HG02623 (cell line): ENCODE results near the gene DAZ2.
"Not testable (repeated sequence)": the region's sequence is repeated elsewhere in the genome, so short reads cannot be mapped to it uniquely, and the experiment has no call there.

Source experiments
- ATAC-seq: cut with Tn5 transposase; IDR thresholded peaks from one replicate; pipeline ENCODE4 v1.9.1; 2021; ENCODE audit warnings: moderate library complexity; ENCODE audit not compliant: unreplicated experiment

The DAZ2 gene, protein sequence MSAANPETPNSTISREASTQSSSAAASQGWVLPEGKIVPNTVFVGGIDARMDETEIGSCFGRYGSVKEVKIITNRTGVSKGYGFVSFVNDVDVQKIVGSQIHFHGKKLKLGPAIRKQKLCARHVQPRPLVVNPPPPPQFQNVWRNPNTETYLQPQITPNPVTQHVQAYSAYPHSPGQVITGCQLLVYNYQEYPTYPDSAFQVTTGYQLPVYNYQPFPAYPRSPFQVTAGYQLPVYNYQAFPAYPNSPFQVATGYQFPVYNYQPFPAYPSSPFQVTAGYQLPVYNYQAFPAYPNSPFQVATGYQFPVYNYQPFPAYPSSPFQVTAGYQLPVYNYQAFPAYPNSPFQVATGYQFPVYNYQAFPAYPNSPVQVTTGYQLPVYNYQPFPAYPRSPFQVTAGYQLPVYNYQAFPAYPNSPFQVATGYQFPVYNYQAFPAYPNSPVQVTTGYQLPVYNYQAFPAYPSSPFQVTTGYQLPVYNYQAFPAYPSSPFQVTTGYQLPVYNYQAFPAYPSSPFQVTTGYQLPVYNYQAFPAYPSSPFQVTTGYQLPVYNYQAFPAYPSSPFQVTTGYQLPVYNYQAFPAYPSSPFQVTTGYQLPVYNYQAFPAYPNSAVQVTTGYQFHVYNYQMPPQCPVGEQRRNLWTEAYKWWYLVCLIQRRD

DNA sequence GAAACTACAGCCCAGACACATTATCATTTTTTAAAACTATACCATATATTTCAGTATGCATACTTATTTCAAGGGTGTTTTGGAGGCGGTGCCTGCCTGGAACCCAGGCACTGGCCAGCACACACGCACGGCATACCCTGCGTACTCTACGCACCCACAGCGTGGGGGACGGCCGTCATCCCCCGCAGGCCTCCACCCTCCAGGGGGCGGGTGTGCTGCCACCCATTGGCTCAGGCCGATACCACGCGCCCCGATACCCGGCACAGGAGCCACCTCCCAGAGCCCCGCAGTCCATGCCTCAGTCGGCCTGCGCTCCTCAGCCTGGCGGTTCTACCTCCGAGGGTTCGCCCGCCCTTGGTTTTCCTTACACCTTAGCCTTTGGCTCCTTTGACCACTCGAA lies at the start of gene DAZ2:
TSS of gene DAZ2 (plus strand) at position 301 of the 400 bp plus-strand sequence. CDS start 208 bp downstream, outside the sequence.
- not testable (repeated sequence) for ATAC-seq

DNA sequence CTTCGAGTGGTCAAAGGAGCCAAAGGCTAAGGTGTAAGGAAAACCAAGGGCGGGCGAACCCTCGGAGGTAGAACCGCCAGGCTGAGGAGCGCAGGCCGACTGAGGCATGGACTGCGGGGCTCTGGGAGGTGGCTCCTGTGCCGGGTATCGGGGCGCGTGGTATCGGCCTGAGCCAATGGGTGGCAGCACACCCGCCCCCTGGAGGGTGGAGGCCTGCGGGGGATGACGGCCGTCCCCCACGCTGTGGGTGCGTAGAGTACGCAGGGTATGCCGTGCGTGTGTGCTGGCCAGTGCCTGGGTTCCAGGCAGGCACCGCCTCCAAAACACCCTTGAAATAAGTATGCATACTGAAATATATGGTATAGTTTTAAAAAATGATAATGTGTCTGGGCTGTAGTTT lies 20.4 kb upstream of the DAZ2 start, which contains the start of gene DAZ1:
TSS of gene DAZ1 (minus strand) at position 101 of the 400 bp plus-strand sequence. CDS start 208 bp downstream, outside the sequence.
- not testable (repeated sequence) for ATAC-seq

DNA sequence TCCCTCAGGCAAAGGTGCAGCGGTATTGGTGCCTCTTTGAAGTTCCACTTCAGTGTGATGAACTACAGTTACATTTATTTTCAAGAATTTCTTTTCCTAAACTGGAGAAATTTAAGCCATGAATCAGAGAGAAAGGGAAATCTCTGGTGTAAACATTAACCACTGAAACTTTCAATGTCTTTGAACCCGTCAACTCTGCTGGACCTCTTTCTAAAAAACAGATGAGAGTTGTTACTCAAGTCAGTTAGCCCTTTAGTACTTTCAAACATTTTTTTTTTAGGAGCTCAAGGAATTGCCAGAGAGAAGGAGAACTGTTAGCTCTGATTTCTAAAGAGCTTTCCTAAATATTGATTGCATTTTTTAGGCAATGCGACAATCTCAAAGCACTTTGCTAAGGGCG lies 11.9 kb upstream of the DAZ2 start:
- ATAC-seq: not testable (repeated sequence)

DNA sequence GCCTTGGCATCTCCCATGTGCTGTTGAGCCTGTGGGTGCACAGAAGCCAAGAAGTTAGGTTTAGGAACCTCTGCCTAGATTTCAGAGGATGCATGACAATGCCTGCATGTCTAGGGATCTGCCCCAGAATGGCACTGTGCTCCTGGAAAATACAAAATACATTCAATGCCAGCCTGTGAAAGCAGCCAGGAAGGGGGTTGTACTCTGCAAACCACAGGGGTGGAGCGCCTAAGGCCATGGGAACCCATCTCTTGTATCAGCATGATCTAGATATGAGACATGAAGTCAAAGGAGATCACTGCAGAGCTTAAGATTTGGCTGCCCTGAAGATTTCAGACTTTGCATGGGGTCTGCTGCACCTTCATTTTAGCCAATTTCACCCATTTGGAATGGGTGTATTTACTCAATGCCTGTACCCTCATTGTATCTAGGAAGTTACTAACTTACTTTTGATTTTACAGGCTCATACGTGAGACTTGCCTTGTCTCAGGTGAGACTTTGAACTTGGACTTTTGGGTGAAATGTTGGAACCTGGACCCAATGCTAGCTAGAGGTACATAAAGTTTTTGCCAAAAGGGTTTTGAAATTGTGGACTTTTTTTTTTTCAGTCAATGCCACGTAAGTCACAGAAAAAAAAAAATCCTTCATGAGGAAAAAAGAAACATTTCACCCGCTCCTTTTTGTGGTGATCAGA lies 9.4 kb upstream of the DAZ2 start:
- ATAC-seq: not testable (repeated sequence)

DNA sequence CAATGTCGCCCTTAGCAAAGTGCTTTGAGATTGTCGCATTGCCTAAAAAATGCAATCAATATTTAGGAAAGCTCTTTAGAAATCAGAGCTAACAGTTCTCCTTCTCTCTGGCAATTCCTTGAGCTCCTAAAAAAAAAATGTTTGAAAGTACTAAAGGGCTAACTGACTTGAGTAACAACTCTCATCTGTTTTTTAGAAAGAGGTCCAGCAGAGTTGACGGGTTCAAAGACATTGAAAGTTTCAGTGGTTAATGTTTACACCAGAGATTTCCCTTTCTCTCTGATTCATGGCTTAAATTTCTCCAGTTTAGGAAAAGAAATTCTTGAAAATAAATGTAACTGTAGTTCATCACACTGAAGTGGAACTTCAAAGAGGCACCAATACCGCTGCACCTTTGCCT lies 8.7 kb upstream of the DAZ2 start:
- not testable (repeated sequence) for ATAC-seq
